GM12878 (cell line): ENCODE results near the gene POLD2. TPM values are rescaled to one million over a fixed set of nuclear protein-coding genes. Genes with fewer than 3 reads are reported as not detected.

Experiments
- BCL11A ChIP-seq: IDR thresholded peaks from 2 replicates; pipeline ENCODE4 v1.6.1; 2011; ENCODE audit warnings: low read depth, low read length
- EGR1 ChIP-seq, 2 experiments: IDR thresholded peaks; 1 replicate in 1 of 2; 2 replicates in 1 of 2; pipeline ENCODE4 v1.6.1; 2011 to 2012; ENCODE audit warnings: low read depth in 2 of 2, low read length in 2 of 2, borderline replicate concordance in 1 of 2, mild to moderate bottlenecking in 1 of 2, moderate library complexity in 1 of 2
- KDM1A ChIP-seq: fragments of 200-600 bp; sonication (generic); IDR thresholded peaks from 2 replicates; pipeline ENCODE4 v1.6.1; 2016; ENCODE audit warnings: borderline replicate concordance
- POLR2A ChIP-seq: IDR thresholded peaks from 2 replicates; pipeline ENCODE4 v1.6.1; 2011; ENCODE audit warnings: low read depth, mild to moderate bottlenecking, low read length
- SREBF2 ChIP-seq: IDR thresholded peaks from 2 replicates; pipeline ENCODE4 v1.6.1; 2012; ENCODE audit warnings: mild to moderate bottlenecking, low read length
- STAT1 ChIP-seq: fragments of 450-650 bp; conservative IDR thresholded peaks from 2 replicates; pipeline ENCODE4 v1.6.1; 2014; ENCODE audit warnings: antibody characterized with exemption, mild to moderate bottlenecking
- TBL1XR1 ChIP-seq: IDR thresholded peaks from 2 replicates; pipeline ENCODE4 v1.6.1; 2012; ENCODE audit warnings: low read depth, low read length, improper control_type of control experiment
- ZNF687 ChIP-seq: fragments of 450-650 bp; IDR thresholded peaks from 2 replicates; pipeline ENCODE4 v1.6.1; 2017; ENCODE audit warnings: mild to moderate bottlenecking, moderate library complexity
- polyA plus RNA-seq, 11 experiments: library from polyadenylated mRNA; depleted of rRNA in 4 of 11; unstranded in 6 of 11; stranded (reverse) in 5 of 11; fragments of >200 nt; fragmentation: Nextera tagmentation in 4 of 11; fragmentation: Illumina TruSeq in 1 of 11; extraction: Ambion mirVana in 4 of 11; extraction: Trizol in 1 of 11; gene quantifications; 1 replicate in 1 of 11; 2 replicates in 10 of 11; pipeline versions ENCODE4 v1.2.1 to v1.2.3, GENCODE V29; 2011 to 2016; ENCODE audit warnings: inconsistent platforms in 2 of 11, missing spikeins in 2 of 11, low read depth in 1 of 11
- total RNA-seq, 4 experiments: library from RNA; depleted of rRNA in 3 of 4; stranded (reverse); fragments of >200 nt in 3 of 4; fragmentation: Illumina TruSeq in 1 of 4; extraction: Trizol in 1 of 4; gene quantifications; 2 replicates each; pipeline versions ENCODE4 v1.2.1 to v1.2.3, GENCODE V29; 2013 to 2021
- TF ChIP-seq, protein P1 (sequence below): IDR thresholded peaks from 2 replicates; pipeline ENCODE4 v1.6.1; 2011; ENCODE audit warnings: low read depth, low read length, improper control_type of control experiment, borderline replicate concordance

The POLD2 gene
- total and polyA plus RNA-seq, 10 of the 15 experiments (the other 5 are each of a cell fraction or from before 2014, with no cell fraction given) = 19.1 to 287 (median 169) TPM

- TF ChIP-seq ZNF687 (no peak), TBL1XR1 (no peak), EGR1 (IDR thresholded peaks at IDR 0.05; ENCODE audit: borderline replicate concordance in 1 of 2, low read depth in 2 of 2, low read length in 2 of 2) (no peak), SREBF2 (no peak), POLR2A (no peak), STAT1 (no peak), KDM1A (no peak), BCL11A (no peak)
- TF ChIP-seq, protein P1, sequence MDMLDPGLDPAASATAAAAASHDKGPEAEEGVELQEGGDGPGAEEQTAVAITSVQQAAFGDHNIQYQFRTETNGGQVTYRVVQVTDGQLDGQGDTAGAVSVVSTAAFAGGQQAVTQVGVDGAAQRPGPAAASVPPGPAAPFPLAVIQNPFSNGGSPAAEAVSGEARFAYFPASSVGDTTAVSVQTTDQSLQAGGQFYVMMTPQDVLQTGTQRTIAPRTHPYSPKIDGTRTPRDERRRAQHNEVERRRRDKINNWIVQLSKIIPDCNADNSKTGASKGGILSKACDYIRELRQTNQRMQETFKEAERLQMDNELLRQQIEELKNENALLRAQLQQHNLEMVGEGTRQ = no peak
Observed at GRCh38 chr7:44147026-44147991, 24.0 kb upstream of the POLD2 start (continued).
